Neural progenitor cell (in vitro differentiated cells): ENCODE results near the gene MIAT. TPM values are rescaled to one million over a fixed set of nuclear protein-coding genes. Genes with fewer than 3 reads are reported as not detected.

Experiments used
- DNase-seq: peaks from one replicate; pipeline ENCODE4 v3.0.0-alpha.2; 2016; ENCODE audit warnings: low spot score
- H2AFZ ChIP-seq: fragments of 200-600 bp; sonication (generic); replicated peaks from 2 replicates; pipeline ENCODE4 v1.6.1; 2016; ENCODE audit warnings: antibody characterized with exemption
- H3F3A ChIP-seq: fragments of 200-600 bp; sonication (generic); 2 replicates; pipeline ENCODE4 v1.6.1; 2016; ENCODE audit warnings: antibody characterized with exemption, low read depth
- H3K27ac ChIP-seq: fragments of 200-600 bp; sonication (generic); 2 replicates; pipeline ENCODE4 v1.5.1; 2016; ENCODE audit warnings: mild to moderate bottlenecking
- H3K27me3 ChIP-seq: fragments of 200-600 bp; sonication (generic); 2 replicates; pipeline ENCODE4 v1.6.1; 2016; ENCODE audit warnings: mild to moderate bottlenecking, moderate library complexity
- H3K36me3 ChIP-seq: fragments of 200-600 bp; sonication (generic); 2 replicates; pipeline ENCODE4 v1.5.1; 2016
- H3K4me1 ChIP-seq: fragments of 200-600 bp; sonication (generic); 2 replicates; pipeline ENCODE4 v1.6.1; 2016; ENCODE audit warnings: mixed run types
- H3K4me2 ChIP-seq: fragments of 200-600 bp; sonication (generic); 2 replicates; pipeline ENCODE4 v1.6.1; 2016
- H3K4me3 ChIP-seq: fragments of 200-600 bp; sonication (generic); 2 replicates; pipeline ENCODE4 v1.5.1; 2016
- H3K79me2 ChIP-seq: fragments of 200-600 bp; sonication (generic); 2 replicates; pipeline ENCODE4 v1.6.1; 2016; ENCODE audit warnings: low read depth
- H3K9ac ChIP-seq: fragments of 200-600 bp; sonication (generic); 2 replicates; pipeline ENCODE4 v1.6.1; 2016
- H3K9me3 ChIP-seq: fragments of 200-600 bp; sonication (generic); 2 replicates; pipeline ENCODE4 v1.5.1; 2016; ENCODE audit warnings: low read depth
- H4K20me1 ChIP-seq: fragments of 200-600 bp; sonication (generic); 2 replicates; pipeline ENCODE4 v1.6.1; 2016; ENCODE audit warnings: low read depth
- H3K27ac Mint-ChIP-seq: 3 replicates; pipeline ENCODE4 v1.8.0; 2021; ENCODE audit warnings: mixed read lengths
- H3K27me3 Mint-ChIP-seq: 2 replicates; pipeline ENCODE4 v1.8.0; 2022; ENCODE audit warnings: low read depth, mild to moderate bottlenecking, inconsistent platforms, moderate library complexity, mixed read lengths; ENCODE audit not compliant: insufficient read depth
- H3K36me3 Mint-ChIP-seq: 3 replicates; pipeline ENCODE4 v1.8.0; 2021; ENCODE audit warnings: mixed read lengths
- H3K4me1 Mint-ChIP-seq: 3 replicates; pipeline ENCODE4 v1.8.0; 2021; ENCODE audit warnings: mixed read lengths
- H3K4me3 Mint-ChIP-seq: 3 replicates; pipeline ENCODE4 v1.8.0; 2021; ENCODE audit warnings: mild to moderate bottlenecking, moderate library complexity, mixed read lengths
- H3K9me3 Mint-ChIP-seq: 3 replicates; pipeline ENCODE4 v1.8.0; 2020; ENCODE audit warnings: mixed read lengths
- EZH2 ChIP-seq: fragments of 200-600 bp; sonication (generic); IDR thresholded peaks from 2 replicates; pipeline ENCODE4 v1.6.1; 2017; ENCODE audit warnings: antibody characterized with exemption, mild to moderate bottlenecking, moderate library complexity
- EZH2phosphoT487 ChIP-seq: fragments of 200-600 bp; sonication (generic); IDR thresholded peaks from 2 replicates; pipeline ENCODE4 v1.6.1; 2017; ENCODE audit warnings: antibody characterized with exemption
- total RNA-seq: library from RNA; depleted of rRNA; stranded (reverse); fragments of >200 nt; gene quantifications from 2 replicates; pipeline ENCODE4 v1.2.3, GENCODE V29; 2015; ENCODE audit warnings: low replicate concordance
- TF ChIP-seq, protein P1 (sequence below): fragments of 200-600 bp; sonication (generic); IDR thresholded peaks from 2 replicates; pipeline ENCODE4 v1.5.1; 2017; ENCODE audit warnings: antibody characterized with exemption, mild to moderate bottlenecking

The MIAT gene
- total RNA-seq, 1 donor from 2014 or later, result 262 TPM

DNA sequence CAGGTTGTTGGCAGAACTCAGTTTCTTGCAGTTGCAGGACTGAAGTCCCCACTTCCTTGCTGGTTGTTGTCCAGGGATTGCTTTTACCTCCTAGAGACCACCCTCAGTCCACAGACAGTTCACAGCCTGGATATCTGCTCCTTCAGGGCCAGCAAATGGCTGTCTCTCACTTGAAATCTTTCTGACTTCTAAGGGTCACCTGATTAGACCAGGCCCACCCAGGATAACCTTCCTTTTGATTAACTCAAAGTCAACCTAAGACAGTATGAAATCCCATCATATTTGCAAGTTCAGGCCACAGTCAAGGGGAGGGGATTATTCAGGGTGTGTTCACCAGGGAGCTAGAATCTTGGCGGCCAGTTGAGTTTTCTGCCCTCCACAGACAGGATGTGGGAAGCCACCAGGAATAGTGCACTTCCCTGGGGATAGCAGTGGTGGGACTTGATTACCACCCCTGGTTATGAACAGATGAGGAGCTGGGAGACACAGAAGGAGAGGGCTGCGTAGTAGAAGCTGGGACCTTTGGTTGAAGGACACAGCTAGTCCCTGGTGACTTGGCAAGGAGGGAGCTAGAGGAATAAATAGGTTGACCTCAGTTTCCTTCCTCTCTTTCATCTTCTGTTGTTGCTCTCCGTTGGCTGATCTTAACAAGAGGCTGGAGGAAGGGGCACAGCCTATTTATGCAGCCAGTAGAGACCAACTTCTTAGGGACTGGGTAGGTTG is 33.4 kb downstream of the MIAT start:
- no peak for DNase-seq
- H3K27ac Mint-ChIP-seq, result no peak overlapping the region
- no peak overlapping the region for H3K4me3 Mint-ChIP-seq
- H3K36me3 ChIP-seq, result no peaks in the 10 kb centered on the region
- peaks cover 40% of the 10 kb centered on the region for H3K27me3 Mint-ChIP-seq
- H3K9me3 Mint-ChIP-seq, result peaks cover 11% of the 10 kb centered on the region
- TF ChIP-seq EZH2phosphoT487 (no peak), EZH2 (no peak)
- TF ChIP-seq, protein P1, sequence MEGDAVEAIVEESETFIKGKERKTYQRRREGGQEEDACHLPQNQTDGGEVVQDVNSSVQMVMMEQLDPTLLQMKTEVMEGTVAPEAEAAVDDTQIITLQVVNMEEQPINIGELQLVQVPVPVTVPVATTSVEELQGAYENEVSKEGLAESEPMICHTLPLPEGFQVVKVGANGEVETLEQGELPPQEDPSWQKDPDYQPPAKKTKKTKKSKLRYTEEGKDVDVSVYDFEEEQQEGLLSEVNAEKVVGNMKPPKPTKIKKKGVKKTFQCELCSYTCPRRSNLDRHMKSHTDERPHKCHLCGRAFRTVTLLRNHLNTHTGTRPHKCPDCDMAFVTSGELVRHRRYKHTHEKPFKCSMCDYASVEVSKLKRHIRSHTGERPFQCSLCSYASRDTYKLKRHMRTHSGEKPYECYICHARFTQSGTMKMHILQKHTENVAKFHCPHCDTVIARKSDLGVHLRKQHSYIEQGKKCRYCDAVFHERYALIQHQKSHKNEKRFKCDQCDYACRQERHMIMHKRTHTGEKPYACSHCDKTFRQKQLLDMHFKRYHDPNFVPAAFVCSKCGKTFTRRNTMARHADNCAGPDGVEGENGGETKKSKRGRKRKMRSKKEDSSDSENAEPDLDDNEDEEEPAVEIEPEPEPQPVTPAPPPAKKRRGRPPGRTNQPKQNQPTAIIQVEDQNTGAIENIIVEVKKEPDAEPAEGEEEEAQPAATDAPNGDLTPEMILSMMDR, result no peak
- H3K4me1 ChIP-seq, result peaks cover 15% of the 10 kb centered on the region
- H3K9ac ChIP-seq, result no peak overlapping the region
- H4K20me1 ChIP-seq, result peaks cover 22% of the 10 kb centered on the region
- no peak overlapping the region for H3K27ac ChIP-seq
- H3K27me3 ChIP-seq, result peaks cover 65% of the 10 kb centered on the region
- H3K9me3 ChIP-seq, result no peaks in the 10 kb centered on the region
- peaks cover 24% of the 10 kb centered on the region for H3K4me1 Mint-ChIP-seq
- H3K4me3 ChIP-seq, result no peak overlapping the region
- no peaks in the 10 kb centered on the region for H3K79me2 ChIP-seq
- peaks cover 35% of the 10 kb centered on the region for H3F3A ChIP-seq
- H3K36me3 Mint-ChIP-seq, result peaks cover 23% of the 10 kb centered on the region
- no peak overlapping the region for H3K4me2 ChIP-seq
- H2AFZ ChIP-seq, result no peak overlapping the region

DNA sequence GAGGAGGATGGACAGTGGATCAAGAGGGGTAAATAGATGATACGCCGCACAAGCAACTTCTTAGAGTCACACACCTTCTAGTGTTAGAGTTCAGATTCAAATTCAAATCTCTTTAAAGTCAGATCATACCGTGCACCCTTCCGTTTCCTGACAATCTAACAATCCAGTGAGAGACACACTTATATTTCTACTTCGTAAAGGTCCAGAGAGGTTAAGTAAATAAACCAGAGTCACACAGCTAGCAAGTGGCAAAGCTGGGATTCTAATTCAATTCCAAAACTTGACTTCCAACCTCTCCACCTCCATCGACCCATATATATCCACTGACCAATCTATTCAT is 34.0 kb downstream of the MIAT start:
- Histone ChIP-seq H4K20me1 (peaks cover 22% of the 10 kb centered on the region), H3F3A (peaks cover 35% of the 10 kb centered on the region), H3K4me2 (no peak overlapping the region), H3K79me2 (no peaks in the 10 kb centered on the region), H3K4me1 (peaks cover 15% of the 10 kb centered on the region), H3K9ac (no peak overlapping the region), H3K36me3 (no peaks in the 10 kb centered on the region), H3K27ac (no peak overlapping the region), H3K4me3 (no peak overlapping the region), H3K27me3 (peaks cover 65% of the 10 kb centered on the region), H2AFZ (no peak overlapping the region), H3K9me3 (no peaks in the 10 kb centered on the region)
- Mint-ChIP-seq H3K36me3 (peaks cover 24% of the 10 kb centered on the region), H3K27me3 (peaks cover 36% of the 10 kb centered on the region), H3K4me3 (no peak overlapping the region), H3K27ac (no peak overlapping the region), H3K4me1 (peaks cover 24% of the 10 kb centered on the region), H3K9me3 (peaks cover 13% of the 10 kb centered on the region)
- no peak for DNase-seq
- TF ChIP-seq EZH2phosphoT487 (no peak), EZH2 (no peak)
- TF ChIP-seq, protein P1, result no peak

DNA sequence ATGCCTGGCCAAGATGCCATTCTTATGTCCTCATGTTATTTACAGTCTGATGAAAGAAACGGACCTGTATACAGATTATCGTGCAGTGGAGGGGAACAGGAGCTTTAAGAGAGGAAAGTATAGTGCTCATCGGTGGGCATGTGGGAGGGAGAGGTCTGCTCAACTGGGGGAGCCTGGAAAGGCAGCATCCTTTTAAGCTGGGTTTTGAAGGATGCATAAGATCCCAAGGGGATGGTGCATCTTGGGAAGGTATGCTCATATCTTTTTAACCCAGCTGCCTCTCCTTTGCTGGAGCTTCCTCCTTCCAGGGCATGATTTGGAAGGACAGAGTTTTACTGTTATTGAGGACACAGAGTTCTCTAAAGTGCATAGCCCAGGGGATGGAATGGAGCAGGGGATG is 34.8 kb downstream of the MIAT start:
- no peak overlapping the region for H3K4me3 Mint-ChIP-seq
- peaks cover 33% of the 10 kb centered on the region for H3K27me3 Mint-ChIP-seq
- H3K4me1 ChIP-seq, result peaks cover 15% of the 10 kb centered on the region
- peaks cover 62% of the 10 kb centered on the region for H3K27me3 ChIP-seq
- DNase-seq, result no peak
- no peak overlapping the region for H3K4me3 ChIP-seq
- H3K36me3 ChIP-seq, result no peaks in the 10 kb centered on the region
- no peak overlapping the region for H3K9ac ChIP-seq
- H4K20me1 ChIP-seq, result peaks cover 22% of the 10 kb centered on the region
- peaks cover 24% of the 10 kb centered on the region for H3K4me1 Mint-ChIP-seq
- H2AFZ ChIP-seq, result no peak overlapping the region
- no peak overlapping the region for H3K27ac Mint-ChIP-seq
- no peaks in the 10 kb centered on the region for H3K79me2 ChIP-seq
- no peak for TF ChIP-seq EZH2phosphoT487
- H3K9me3 ChIP-seq, result no peaks in the 10 kb centered on the region
- peaks cover 17% of the 10 kb centered on the region for H3K9me3 Mint-ChIP-seq
- H3K36me3 Mint-ChIP-seq, result peaks cover 25% of the 10 kb centered on the region
- no peak overlapping the region for H3K27ac ChIP-seq
- peaks cover 37% of the 10 kb centered on the region for H3F3A ChIP-seq
- no peak overlapping the region for H3K4me2 ChIP-seq

DNA sequence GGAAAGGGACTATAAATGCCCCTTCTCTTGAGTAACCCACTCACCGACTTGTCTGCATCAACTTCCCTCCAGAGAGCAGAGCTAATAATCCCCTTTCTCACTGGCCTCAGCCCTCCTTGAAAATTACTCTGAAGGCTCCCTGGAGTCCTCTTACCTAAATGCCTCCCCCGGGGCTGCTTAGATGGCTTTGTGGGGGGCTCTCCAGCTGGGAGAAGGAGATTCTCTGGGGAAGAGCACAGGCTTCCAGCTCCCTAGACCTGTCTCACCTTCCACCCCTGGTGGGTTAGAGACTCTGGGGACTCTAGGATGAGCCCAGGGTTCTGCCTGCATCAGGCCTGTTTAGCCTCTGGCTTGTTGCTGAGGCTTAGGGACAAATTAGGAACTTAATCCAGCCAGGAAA is 39.8 kb downstream of the MIAT start:
- Mint-ChIP-seq H3K27me3 (peaks cover 11% of the 10 kb centered on the region), H3K9me3 (peaks cover 30% of the 10 kb centered on the region), H3K36me3 (peaks cover 42% of the 10 kb centered on the region), H3K4me3 (no peak overlapping the region), H3K27ac (no peak overlapping the region), H3K4me1 (no peaks in the 10 kb centered on the region)
- H3K36me3 ChIP-seq, result no peaks in the 10 kb centered on the region
- no peak overlapping the region for H3K27ac ChIP-seq
- no peak overlapping the region for H3K4me3 ChIP-seq
- H3K79me2 ChIP-seq, result no peaks in the 10 kb centered on the region
- H3K4me1 ChIP-seq, result no peaks in the 10 kb centered on the region
- H2AFZ ChIP-seq, result no peak overlapping the region
- no peak for TF ChIP-seq EZH2phosphoT487
- TF ChIP-seq EZH2, result no peak
- TF ChIP-seq, protein P1, result no peak
- no peak overlapping the region for H3K4me2 ChIP-seq
- peaks cover 9% of the 10 kb centered on the region for H3K9me3 ChIP-seq
- no peak for DNase-seq
- H3K9ac ChIP-seq, result no peak overlapping the region
- peaks cover 15% of the 10 kb centered on the region for H3K27me3 ChIP-seq
- H4K20me1 ChIP-seq, result no peaks in the 10 kb centered on the region
- peaks cover 3% of the 10 kb centered on the region for H3F3A ChIP-seq
